ENCODE data around the gene SPIRE2. TPM values are rescaled to one million over a fixed set of nuclear protein-coding genes. Genes with fewer than 3 reads are reported as not detected.

The SPIRE2 gene
- total RNA-seq, 5 donors from 2014 or later (not counting 1 experiment from before 2014, with no cell fraction given): 0.23 to 1.1 (median 0.56) TPM; not detected in 1

GRCh38 chr16:89793955-89794354 is 34.3 kb upstream of the SPIRE2 start:
- Mint-ChIP-seq H3K9me3 (no peaks in the 10 kb centered on the region), H3K27ac (no peak overlapping the region), H3K4me1 (peaks cover 10 to 14% (median 13%) of the 10 kb centered on the region in 3 donors), H3K36me3 (no peaks in the 10 kb centered on the region), H3K27me3 (no peaks in the 10 kb centered on the region), H3K4me3 (no peak overlapping the region)
- CTCF ChIA-PET: interaction anchor here (0.6 to 3.5 kb wide), 4 partner anchors 88 to 94 kb away, joined by 3 to 15 read pairs (median 10); partner anchors contain the start of gene SPATA2L (in 1 of the 2)
- H3K27ac ChIP-seq (ENCODE audit: low read length): no peak overlapping the region
- DNase-seq (no peak), ATAC-seq (replicated peaks in 1 of 4) (no peak)
- no peaks in the 10 kb centered on the region for H3K27me3 ChIP-seq (replicated peaks in 1 of 2; ENCODE audit: control insufficient read depth in 2 of 2, extremely low read depth in 1 of 2, insufficient read depth in 2 of 2, low read length in 1 of 2)
- H3K36me3 ChIP-seq (ENCODE audit: control insufficient read depth in 2 of 2, extremely low read depth in 1 of 2, insufficient read depth in 1 of 2, low read length in 1 of 2): peaks cover 0 to 12% of the 10 kb centered on the region in 2 donors
- WGBS (ENCODE audit: insufficient coverage): 93% methylated on average over 3 of the region's 7 CpGs
- peaks cover 0 to 4% of the 10 kb centered on the region in 2 experiments for H3K4me1 ChIP-seq (ENCODE audit: control insufficient read depth in 1 of 2, extremely low read depth in 1 of 2, insufficient read depth in 2 of 2, low read length in 2 of 2)
- no peaks in the 10 kb centered on the region for H3K9me3 ChIP-seq
- POLR2A ChIA-PET: no interaction called here
- no peak overlapping the region for H3K4me3 ChIP-seq (ENCODE audit: control insufficient read depth in 1 of 2, extremely low read depth in 1 of 2, low read length in 1 of 2)

- H3K27me3 Mint-ChIP-seq: no peaks in the 10 kb centered on the region
- peaks cover 0 to 4% of the 10 kb centered on the region in 2 experiments for H3K4me1 ChIP-seq (ENCODE audit: control insufficient read depth in 1 of 2, extremely low read depth in 1 of 2, insufficient read depth in 2 of 2, low read length in 2 of 2)
- H3K9me3 Mint-ChIP-seq: no peaks in the 10 kb centered on the region
- H3K4me3 Mint-ChIP-seq: no peak overlapping the region
- no peaks in the 10 kb centered on the region for H3K36me3 Mint-ChIP-seq
- DNase-seq (no peak), ATAC-seq (replicated peaks in 1 of 4) (no peak)
- no peak overlapping the region for H3K27ac Mint-ChIP-seq
- no peak overlapping the region for H3K4me3 ChIP-seq (ENCODE audit: control insufficient read depth in 1 of 2, extremely low read depth in 1 of 2, low read length in 1 of 2)
- POLR2A ChIA-PET: no interaction called here
- no peak overlapping the region for H3K27ac ChIP-seq (ENCODE audit: low read length)
- H3K36me3 ChIP-seq (ENCODE audit: control insufficient read depth in 2 of 2, extremely low read depth in 1 of 2, insufficient read depth in 1 of 2, low read length in 1 of 2): peaks cover 0 to 12% of the 10 kb centered on the region in 2 donors
- WGBS (ENCODE audit: insufficient coverage): 92% methylated on average over 4 of the region's 5 CpGs
- H3K27me3 ChIP-seq (replicated peaks in 1 of 2; ENCODE audit: control insufficient read depth in 2 of 2, extremely low read depth in 1 of 2, insufficient read depth in 2 of 2, low read length in 1 of 2): no peaks in the 10 kb centered on the region
- peaks cover 10 to 14% (median 13%) of the 10 kb centered on the region in 3 donors for H3K4me1 Mint-ChIP-seq
- CTCF ChIA-PET: no interaction called here
- H3K9me3 ChIP-seq: no peaks in the 10 kb centered on the region
Measured at GRCh38 chr16:89795676-89796075, 32.6 kb upstream of the SPIRE2 start.

GRCh38 chr16:89796104-89796503 is 32.2 kb upstream of the SPIRE2 start:
- no peak for ATAC-seq (replicated peaks in 1 of 4)
- ChIA-PET POLR2A (no interaction called here), CTCF (no interaction called here)
- Histone ChIP-seq H3K27ac (ENCODE audit: low read length) (no peak overlapping the region), H3K4me1 (ENCODE audit: control insufficient read depth in 1 of 2, extremely low read depth in 1 of 2, insufficient read depth in 2 of 2, low read length in 2 of 2) (peaks cover 0 to 4% of the 10 kb centered on the region in 2 experiments), H3K9me3 (no peaks in the 10 kb centered on the region), H3K36me3 (ENCODE audit: control insufficient read depth in 2 of 2, extremely low read depth in 1 of 2, insufficient read depth in 1 of 2, low read length in 1 of 2) (peaks cover 0 to 12% of the 10 kb centered on the region in 2 donors), H3K4me3 (ENCODE audit: control insufficient read depth in 1 of 2, extremely low read depth in 1 of 2, low read length in 1 of 2) (no peak overlapping the region), H3K27me3 (replicated peaks in 1 of 2; ENCODE audit: control insufficient read depth in 2 of 2, extremely low read depth in 1 of 2, insufficient read depth in 2 of 2, low read length in 1 of 2) (no peaks in the 10 kb centered on the region)
- Mint-ChIP-seq H3K4me3 (no peak overlapping the region), H3K27me3 (no peaks in the 10 kb centered on the region), H3K36me3 (no peaks in the 10 kb centered on the region), H3K4me1 (peaks cover 10 to 14% (median 13%) of the 10 kb centered on the region in 3 donors), H3K27ac (no peak overlapping the region), H3K9me3 (no peaks in the 10 kb centered on the region)
- 92% methylated on average over 18 of the region's 18 CpGs for WGBS (ENCODE audit: insufficient coverage)
- DNase-seq: no peak

- Histone ChIP-seq H3K4me1 (ENCODE audit: control insufficient read depth in 1 of 2, extremely low read depth in 1 of 2, insufficient read depth in 2 of 2, low read length in 2 of 2) (peaks cover 0 to under 1% of the 10 kb centered on the region in 2 experiments), H3K36me3 (ENCODE audit: control insufficient read depth in 2 of 2, extremely low read depth in 1 of 2, insufficient read depth in 1 of 2, low read length in 1 of 2) (peaks cover 0 to 12% of the 10 kb centered on the region in 2 donors), H3K27ac (ENCODE audit: low read length) (no peak overlapping the region), H3K9me3 (no peaks in the 10 kb centered on the region), H3K27me3 (replicated peaks in 1 of 2; ENCODE audit: control insufficient read depth in 2 of 2, extremely low read depth in 1 of 2, insufficient read depth in 2 of 2, low read length in 1 of 2) (no peaks in the 10 kb centered on the region), H3K4me3 (ENCODE audit: control insufficient read depth in 1 of 2, extremely low read depth in 1 of 2, low read length in 1 of 2) (no peak overlapping the region)
- H3K9me3 Mint-ChIP-seq: no peaks in the 10 kb centered on the region
- no peaks in the 10 kb centered on the region for H3K27me3 Mint-ChIP-seq
- peaks cover under 1 to 2% (median 1%) of the 10 kb centered on the region in 3 donors for H3K4me1 Mint-ChIP-seq
- CTCF ChIA-PET: no interaction called here
- H3K4me3 Mint-ChIP-seq: no peak overlapping the region
- H3K27ac Mint-ChIP-seq: no peak overlapping the region
- H3K36me3 Mint-ChIP-seq: no peaks in the 10 kb centered on the region
- POLR2A ChIA-PET: no interaction called here
- ATAC-seq (replicated peaks in 1 of 4) (no peak), DNase-seq (no peak)
- WGBS (ENCODE audit: insufficient coverage): 96% methylated on average over 4 of the region's 5 CpGs
Measured at GRCh38 chr16:89798126-89798525, 30.1 kb upstream of the SPIRE2 start.

GRCh38 chr16:89798832-89799370 is 29.4 kb upstream of the SPIRE2 start:
- H3K9me3 ChIP-seq: no peaks in the 10 kb centered on the region
- H3K27me3 Mint-ChIP-seq: no peaks in the 10 kb centered on the region
- DNase-seq (no peak), ATAC-seq (replicated peaks in 1 of 4) (no peak)
- ChIA-PET POLR2A (no interaction called here), CTCF (interaction anchor here in 1 of 2 donors (0.6 kb wide), 1 partner anchor 18 kb away, joined by 6 read pairs; no protein-coding TSS in a partner anchor)
- no peaks in the 10 kb centered on the region for H3K9me3 Mint-ChIP-seq
- H3K27me3 ChIP-seq (replicated peaks in 1 of 2; ENCODE audit: control insufficient read depth in 2 of 2, extremely low read depth in 1 of 2, insufficient read depth in 2 of 2, low read length in 1 of 2): no peaks in the 10 kb centered on the region
- H3K27ac Mint-ChIP-seq: no peak overlapping the region
- H3K36me3 Mint-ChIP-seq: no peaks in the 10 kb centered on the region
- no peak overlapping the region for H3K4me3 Mint-ChIP-seq
- WGBS (ENCODE audit: insufficient coverage): 96% methylated on average over 12 of the region's 15 CpGs
- H3K36me3 ChIP-seq (ENCODE audit: control insufficient read depth in 2 of 2, extremely low read depth in 1 of 2, insufficient read depth in 1 of 2, low read length in 1 of 2): peaks cover 0 to 12% of the 10 kb centered on the region in 2 donors
- H3K4me1 ChIP-seq (ENCODE audit: control insufficient read depth in 1 of 2, extremely low read depth in 1 of 2, insufficient read depth in 2 of 2, low read length in 2 of 2): no peaks in the 10 kb centered on the region
- H3K4me1 Mint-ChIP-seq: no peaks in the 10 kb centered on the region
- no peak overlapping the region for H3K27ac ChIP-seq (ENCODE audit: low read length)
- no peak overlapping the region for H3K4me3 ChIP-seq (ENCODE audit: control insufficient read depth in 1 of 2, extremely low read depth in 1 of 2, low read length in 1 of 2)

- ChIA-PET CTCF (no interaction called here), POLR2A (no interaction called here)
- no peak overlapping the region for H3K27ac ChIP-seq (ENCODE audit: low read length)
- H3K36me3 ChIP-seq (ENCODE audit: control insufficient read depth in 2 of 2, extremely low read depth in 1 of 2, insufficient read depth in 1 of 2, low read length in 1 of 2): peaks cover 0 to 12% of the 10 kb centered on the region in 2 donors
- no peak for DNase-seq
- Mint-ChIP-seq H3K4me3 (no peak overlapping the region), H3K27ac (no peak overlapping the region), H3K9me3 (no peaks in the 10 kb centered on the region), H3K27me3 (no peaks in the 10 kb centered on the region), H3K36me3 (no peaks in the 10 kb centered on the region), H3K4me1 (no peaks in the 10 kb centered on the region)
- H3K27me3 ChIP-seq (replicated peaks in 1 of 2; ENCODE audit: control insufficient read depth in 2 of 2, extremely low read depth in 1 of 2, insufficient read depth in 2 of 2, low read length in 1 of 2): no peaks in the 10 kb centered on the region
- no peaks in the 10 kb centered on the region for H3K9me3 ChIP-seq
- WGBS (ENCODE audit: insufficient coverage): 96% methylated on average over 10 of the region's 12 CpGs
- ATAC-seq (replicated peaks in 1 of 4): no peak
- H3K4me3 ChIP-seq (ENCODE audit: control insufficient read depth in 1 of 2, extremely low read depth in 1 of 2, low read length in 1 of 2): no peak overlapping the region
- no peaks in the 10 kb centered on the region for H3K4me1 ChIP-seq (ENCODE audit: control insufficient read depth in 1 of 2, extremely low read depth in 1 of 2, insufficient read depth in 2 of 2, low read length in 2 of 2)
Measured at GRCh38 chr16:89801800-89802199, 26.5 kb upstream of the SPIRE2 start.

Measured in T-cell (primary cell).